GM12864 (cell line): ENCODE data around the gene SEC14L2.
"Not testable (repeated sequence)": the region's sequence is repeated elsewhere in the genome, so short reads cannot be mapped to it uniquely, and the experiment has no call there.

ENCODE experiments used
- DNase-seq: peaks from one replicate; pipeline ENCODE4 v3.0.0-alpha.2; 2011; ENCODE audit warnings: low read depth
- H3K4me3 ChIP-seq: 2 replicates; pipeline ENCODE4 v1.5.1; 2011; ENCODE audit warnings: mild to moderate bottlenecking, low read depth, low read length, control low read depth
- TF ChIP-seq, protein P1 (sequence below): IDR thresholded peaks from 2 replicates; pipeline ENCODE4 v1.5.1; 2011; ENCODE audit warnings: low read depth, mild to moderate bottlenecking, moderate library complexity, low read length, control low read depth, inconsistent platforms; ENCODE audit errors: missing control alignments

SEC14L2 gene

GRCh38 chr22:30457981-30458380, 61.2 kb downstream of the SEC14L2 start:
- DNase-seq: no peak
- TF ChIP-seq, protein P1, sequence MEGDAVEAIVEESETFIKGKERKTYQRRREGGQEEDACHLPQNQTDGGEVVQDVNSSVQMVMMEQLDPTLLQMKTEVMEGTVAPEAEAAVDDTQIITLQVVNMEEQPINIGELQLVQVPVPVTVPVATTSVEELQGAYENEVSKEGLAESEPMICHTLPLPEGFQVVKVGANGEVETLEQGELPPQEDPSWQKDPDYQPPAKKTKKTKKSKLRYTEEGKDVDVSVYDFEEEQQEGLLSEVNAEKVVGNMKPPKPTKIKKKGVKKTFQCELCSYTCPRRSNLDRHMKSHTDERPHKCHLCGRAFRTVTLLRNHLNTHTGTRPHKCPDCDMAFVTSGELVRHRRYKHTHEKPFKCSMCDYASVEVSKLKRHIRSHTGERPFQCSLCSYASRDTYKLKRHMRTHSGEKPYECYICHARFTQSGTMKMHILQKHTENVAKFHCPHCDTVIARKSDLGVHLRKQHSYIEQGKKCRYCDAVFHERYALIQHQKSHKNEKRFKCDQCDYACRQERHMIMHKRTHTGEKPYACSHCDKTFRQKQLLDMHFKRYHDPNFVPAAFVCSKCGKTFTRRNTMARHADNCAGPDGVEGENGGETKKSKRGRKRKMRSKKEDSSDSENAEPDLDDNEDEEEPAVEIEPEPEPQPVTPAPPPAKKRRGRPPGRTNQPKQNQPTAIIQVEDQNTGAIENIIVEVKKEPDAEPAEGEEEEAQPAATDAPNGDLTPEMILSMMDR: no peak
- H3K4me3 ChIP-seq: no peak overlapping the region

GRCh38 chr22:30459181-30460052, 62.6 kb downstream of the SEC14L2 start:
- TF ChIP-seq, protein P1: no peak
- no peak overlapping the region for H3K4me3 ChIP-seq
- no peak for DNase-seq

- DNase-seq: no peak
- TF ChIP-seq, protein P1: no peak
Measured at GRCh38 chr22:30460147-30460546, 63.3 kb downstream of the SEC14L2 start.

GRCh38 chr22:30460555-30460954, 63.7 kb downstream of the SEC14L2 start:
- H3K4me3 ChIP-seq, DNase-seq: not testable (repeated sequence)

More at GRCh38 chr22:30460147-30460546, 63.3 kb downstream of the SEC14L2 start:
- H3K4me3 ChIP-seq: no peak overlapping the region

- TF ChIP-seq, protein P1: no peak
- H3K4me3 ChIP-seq: no peak overlapping the region
- no peak for DNase-seq
Measured at GRCh38 chr22:30469165-30469564, 72.3 kb downstream of the SEC14L2 start.

- DNase-seq: no peak
- H3K4me3 ChIP-seq: no peak overlapping the region
- TF ChIP-seq, protein P1: no peak
Measured at GRCh38 chr22:30470655-30471054, 73.8 kb downstream of the SEC14L2 start.

- DNase-seq: no peak
- TF ChIP-seq, protein P1: no peak
Measured at GRCh38 chr22:30471616-30472318, 74.9 kb downstream of the SEC14L2 start, which contains the start of gene SEC14L3. TSS of gene SEC14L3 (minus strand) at chr22:30472017. CDS start at chr22:30471958, 59 bp downstream.

More at GRCh38 chr22:30471616-30472318, 74.9 kb downstream of the SEC14L2 start, which contains the start of gene SEC14L3:
- no peak within 1 kb of the TSS for H3K4me3 ChIP-seq
